Glomerular endothelial cell (primary cell): Measurements from ENCODE around the gene TADA3. TPM values are rescaled to one million over a fixed set of nuclear protein-coding genes. Genes with fewer than 3 reads are reported as not detected.

Source experiments
- DNase-seq: peaks from one replicate; pipeline ENCODE4 v3.0.0-alpha.2; 2011; ENCODE audit warnings: low read depth, low spot score; ENCODE audit errors: extremely low read depth
- total RNA-seq: library from RNA; depleted of rRNA; stranded (reverse); fragments of >200 nt; gene quantifications from 2 replicates; pipeline ENCODE4 v1.2.3, GENCODE V29; 2015

The TADA3 gene
- total RNA-seq, 1 donor from 2014 or later, result 58.9 TPM

DNA sequence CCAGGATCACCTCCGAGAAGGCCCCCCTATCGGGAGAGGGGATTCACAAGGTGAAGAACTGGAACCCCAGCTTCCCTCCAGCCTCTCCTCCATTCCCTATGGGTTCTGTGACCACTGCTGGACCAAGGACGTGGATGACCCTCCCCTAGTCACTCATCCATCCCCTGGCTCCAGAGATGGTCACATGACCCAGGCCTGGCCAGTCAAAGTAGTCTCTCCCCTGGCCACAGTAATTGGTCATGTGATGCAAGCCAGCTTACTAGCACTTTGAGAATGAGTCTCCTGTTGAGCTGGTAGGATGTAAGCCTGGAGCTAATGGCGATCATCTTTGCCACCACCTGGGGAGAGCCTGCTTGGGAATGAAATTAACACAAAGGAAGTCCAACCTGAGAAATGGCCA, 26.4 kb downstream of the TADA3 start:
- DNase-seq, result no peak

DNA sequence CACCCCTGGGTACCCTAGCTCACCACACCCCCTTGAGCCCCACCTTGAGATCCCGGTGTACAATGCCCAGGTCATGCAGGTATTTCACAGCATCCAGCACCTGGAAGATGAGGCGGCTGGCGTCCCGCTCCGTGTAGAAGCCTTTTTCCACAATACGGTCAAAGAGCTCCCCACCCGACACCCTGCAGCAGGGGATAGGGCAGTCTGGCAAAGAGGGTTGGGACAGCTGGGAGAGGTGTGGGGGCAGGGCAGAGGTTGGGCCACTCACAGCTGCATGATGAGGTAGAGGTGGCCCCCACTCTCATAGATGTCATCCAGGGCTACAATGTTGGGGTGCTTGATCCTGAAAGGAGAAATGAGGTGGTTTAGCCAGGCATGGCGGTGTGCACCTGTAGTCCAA, 29.4 kb downstream of the TADA3 start:
- DNase-seq, result no peak

DNA sequence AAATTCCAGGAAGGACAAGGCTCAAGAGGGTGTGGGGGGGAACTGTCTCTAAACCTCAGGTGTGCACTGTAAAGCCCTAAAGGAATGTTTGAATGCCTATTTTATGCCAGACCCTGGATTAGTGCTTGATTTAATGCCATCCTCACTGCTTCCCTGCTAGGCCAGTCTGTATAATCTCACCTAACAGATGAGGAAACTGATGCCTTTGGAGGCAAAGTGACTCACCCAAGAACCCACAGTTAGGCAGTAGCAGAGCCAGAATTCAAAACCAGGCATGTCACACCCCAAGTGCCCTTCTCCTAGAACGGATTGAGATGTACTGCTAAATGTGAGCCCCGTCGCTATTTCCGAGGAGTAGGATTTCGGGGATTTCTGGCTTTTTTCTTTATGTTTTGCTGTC, 30.4 kb downstream of the TADA3 start:
- DNase-seq, result no peak

DNA sequence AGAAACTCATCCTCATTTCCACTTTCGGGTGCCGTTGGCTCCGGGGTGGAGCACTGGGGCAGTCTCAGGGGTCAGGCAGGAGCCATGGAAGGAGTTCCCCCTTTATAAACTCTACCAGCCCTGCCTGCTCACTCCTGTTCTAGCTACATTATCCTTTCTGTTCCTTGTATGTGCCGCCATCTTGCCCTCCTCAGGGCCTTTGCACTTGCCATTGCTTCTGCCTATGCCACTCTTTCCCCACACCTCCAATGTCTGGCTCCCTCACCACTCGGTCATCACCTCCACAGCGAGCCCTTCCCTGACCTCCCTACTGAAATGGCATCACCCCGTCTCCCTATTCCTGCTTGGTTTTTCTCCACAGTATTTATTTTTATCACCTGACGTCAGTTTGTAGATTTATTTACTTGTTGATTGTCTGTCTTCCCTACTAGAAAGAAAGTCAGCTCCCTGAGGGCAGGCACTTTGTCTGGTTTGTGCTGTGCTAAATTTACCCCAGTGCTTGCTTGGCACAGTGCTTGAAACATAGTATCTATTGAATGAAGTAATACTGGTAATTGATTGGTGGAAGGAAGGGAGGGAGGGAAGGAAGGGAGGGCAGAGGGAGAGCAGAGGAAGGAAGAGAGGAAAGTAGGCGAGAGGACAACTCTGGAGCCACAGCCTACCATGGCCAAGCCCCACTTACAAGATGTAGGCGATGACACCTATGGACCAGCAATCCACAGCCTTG, 31.3 kb downstream of the TADA3 start:
- no peak for DNase-seq

DNA sequence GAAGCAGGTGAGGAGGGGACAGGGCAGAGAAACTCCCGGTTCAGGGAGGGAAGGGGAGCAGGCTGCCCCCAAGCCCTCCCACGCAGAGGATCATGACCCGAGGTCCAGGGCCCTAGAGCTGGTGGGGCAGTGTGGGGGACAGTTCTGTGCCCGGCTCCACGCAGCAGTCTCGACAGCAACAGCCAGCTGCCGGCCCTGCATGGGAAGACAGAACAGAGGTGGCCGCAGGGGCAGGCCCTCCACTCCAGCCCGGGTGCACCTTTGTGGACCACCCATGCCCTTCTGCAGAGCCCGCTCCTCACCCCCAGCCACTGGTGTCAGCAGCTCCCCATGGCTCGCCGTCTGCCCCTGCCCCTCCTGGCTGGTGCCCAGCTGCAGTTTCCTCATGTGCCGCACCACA, 34.8 kb downstream of the TADA3 start:
- no peak for DNase-seq

DNA sequence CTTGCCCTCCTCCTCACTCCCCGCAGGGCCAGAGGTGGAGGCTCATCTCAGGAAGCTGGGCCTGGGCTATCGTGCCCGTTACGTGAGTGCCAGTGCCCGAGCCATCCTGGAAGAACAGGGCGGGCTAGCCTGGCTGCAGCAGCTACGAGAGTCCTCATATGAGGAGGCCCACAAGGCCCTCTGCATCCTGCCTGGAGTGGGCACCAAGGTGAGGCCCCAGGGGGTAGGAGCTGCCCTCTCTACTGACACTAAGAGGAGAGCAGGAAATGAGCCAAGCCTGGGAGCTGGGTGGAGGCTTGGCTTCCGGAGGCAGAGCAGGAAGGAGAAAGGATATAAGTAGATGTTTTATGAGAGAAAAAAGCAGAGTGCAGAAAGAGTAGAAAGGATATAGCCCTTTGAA, 37.6 kb downstream of the TADA3 start:
- DNase-seq, result no peak

DNA sequence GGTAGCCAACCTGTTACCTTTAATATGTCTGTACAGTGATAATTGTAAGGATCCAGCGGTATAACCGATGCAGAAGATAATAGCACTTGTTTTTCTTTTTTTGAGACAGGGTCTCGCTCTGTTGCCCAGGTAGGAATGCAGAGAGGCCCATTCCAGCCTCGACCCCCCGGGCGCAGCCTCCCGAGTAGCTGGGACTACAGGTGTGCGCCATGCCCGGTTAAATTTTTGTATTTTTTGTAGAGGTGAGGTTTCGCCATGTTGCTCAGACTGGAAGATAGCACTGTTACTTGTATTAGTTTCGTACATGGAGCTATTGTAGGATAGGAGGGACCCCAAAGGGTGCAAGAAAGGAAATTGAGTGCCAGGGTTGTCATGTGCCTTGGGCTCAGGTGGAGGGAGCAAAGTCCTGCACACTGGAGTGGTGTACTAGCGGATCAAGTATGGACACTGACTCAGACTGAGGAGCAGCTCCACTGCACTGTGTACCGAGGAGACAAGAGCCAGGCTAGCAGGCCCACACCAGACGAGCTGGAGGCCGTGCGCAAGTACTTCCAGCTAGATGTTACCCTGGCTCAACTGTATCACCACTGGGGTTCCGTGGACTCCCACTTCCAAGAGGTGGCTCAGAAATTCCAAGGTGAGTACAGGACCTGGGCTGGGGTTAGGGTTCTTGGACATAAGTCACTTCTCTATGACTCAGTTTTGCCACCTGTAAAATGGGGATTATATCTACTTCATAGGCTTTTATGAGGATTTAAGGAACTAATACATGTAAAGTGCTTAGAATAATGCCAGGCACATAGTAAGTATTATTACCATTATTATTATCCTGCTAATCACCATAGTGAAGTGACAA, 41.5 kb downstream of the TADA3 start:
- no peak for DNase-seq

DNA sequence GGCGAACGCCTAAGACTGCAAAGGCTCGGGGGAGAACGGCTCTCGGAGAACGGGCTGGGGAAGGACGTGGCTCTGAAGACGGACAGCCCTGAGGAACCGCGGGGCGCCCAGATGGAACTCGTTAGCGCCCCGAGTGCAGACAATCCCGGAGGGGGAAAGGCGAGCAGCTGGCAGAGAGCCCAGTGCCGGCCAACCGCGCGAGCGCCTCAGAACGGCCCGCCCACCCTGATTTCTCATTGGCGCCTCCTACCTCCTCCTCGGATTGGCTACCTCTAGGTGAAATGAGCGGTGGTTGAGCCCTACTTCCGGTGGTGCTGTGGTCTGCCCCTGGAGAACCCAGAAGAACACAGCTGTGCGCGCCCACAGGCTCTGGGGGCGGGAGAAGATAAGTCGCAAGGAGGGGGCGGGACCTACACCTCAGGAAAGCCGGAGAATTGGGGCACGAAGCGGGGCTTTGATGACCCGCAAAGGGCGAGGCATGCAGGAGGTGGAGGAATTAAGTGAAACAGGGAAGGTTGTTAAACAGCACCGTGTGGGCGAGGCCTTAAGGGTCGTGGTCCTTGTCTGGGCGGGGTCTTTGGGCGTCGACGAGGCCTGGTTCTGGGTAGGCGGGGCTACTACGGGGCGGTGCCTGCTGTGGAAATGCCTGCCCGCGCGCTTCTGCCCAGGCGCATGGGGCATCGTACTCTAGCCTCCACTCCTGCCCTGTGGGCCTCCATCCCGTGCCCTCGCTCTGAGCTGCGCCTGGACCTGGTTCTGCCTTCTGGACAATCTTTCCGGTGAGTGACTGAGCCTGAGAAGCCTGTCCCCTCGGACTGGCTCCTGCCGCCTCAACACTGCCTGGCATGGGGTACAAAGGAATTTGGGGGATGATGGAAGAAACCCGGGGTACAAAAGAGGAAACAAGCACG, 42.4 kb downstream of the TADA3 start, which contains the start of gene OGG1:
TSS of gene OGG1 (plus strand) at position 308 of the 911 bp plus-strand sequence. CDS start at position 643, 335 bp downstream.
- DNase-seq, result peak; percentile 88

DNA sequence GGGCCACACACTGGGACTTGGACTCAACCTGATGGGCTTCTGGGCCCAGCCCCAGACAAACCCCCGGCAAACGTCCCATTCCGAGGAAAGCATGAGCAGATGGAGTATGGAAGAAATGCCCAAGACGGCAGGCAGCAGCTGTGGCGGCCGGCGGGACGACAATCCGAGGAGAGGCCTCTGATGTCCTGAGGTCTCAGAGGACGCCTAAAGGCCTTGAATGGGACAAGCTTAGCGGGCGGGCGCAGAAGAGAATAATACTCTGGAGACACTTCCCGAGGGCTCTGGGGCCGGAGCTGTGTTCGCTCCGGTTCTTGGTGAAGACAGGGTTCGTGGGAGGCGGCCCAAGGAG, 43.0 kb downstream of the TADA3 start:
- no peak for DNase-seq

DNA sequence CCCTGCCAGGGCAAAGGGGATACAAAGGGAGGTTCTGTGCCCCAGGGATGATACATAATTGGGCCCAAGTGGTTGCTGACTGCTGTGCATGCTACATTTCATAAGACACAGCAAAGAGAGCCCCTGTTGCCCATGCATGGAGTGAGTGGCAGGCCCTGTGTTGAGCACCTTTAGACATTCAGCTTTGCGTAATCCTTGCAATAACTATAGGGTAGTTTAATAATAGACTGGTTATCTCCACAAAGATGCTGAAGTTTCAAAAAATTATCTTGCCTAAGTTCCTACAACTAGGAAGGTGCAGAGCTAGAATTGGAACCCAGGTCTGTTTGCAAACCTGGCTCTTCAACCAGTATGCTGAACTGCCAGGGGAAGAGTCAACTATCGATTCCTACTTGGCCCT, 44.2 kb downstream of the TADA3 start:
- DNase-seq, result no peak

DNA sequence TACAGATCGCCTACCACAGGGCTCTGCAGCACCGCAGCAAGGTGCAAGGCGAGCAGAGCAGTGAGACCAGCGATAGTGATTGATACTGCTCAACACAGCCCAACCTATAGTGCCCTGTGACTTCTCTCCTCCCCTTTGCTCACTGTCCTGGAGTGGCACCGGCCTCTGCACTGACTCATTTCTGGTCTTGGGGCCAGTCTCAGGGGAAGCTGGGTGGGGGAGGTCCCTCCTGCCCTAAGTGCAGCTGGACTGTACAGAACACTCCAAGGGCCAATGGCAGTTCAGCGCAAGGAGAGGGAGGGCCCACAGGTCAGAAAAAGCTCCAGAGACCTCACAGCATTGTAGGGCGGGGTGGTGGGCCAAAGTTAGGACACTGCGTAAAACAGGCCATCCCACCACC, 45.0 kb downstream of the TADA3 start:
- DNase-seq, result no peak

DNA sequence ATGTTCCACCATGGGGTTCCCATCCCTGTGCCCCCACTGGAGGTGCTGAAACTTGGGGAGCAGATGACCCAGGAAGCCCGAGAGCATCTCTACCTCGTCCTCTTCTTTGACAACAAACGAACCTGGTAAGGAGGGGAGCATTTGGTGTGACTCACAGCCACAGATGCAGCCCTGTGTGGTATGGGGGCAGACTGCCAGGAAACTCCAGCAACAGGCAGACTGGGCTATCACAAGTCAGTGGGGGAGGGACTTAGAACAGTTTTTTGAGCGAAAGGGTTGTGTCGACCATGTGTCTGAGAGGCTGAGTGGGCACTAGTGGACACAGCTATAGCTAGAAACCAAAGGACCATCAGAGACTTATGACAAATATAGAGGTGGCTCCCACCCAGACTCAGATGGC, 45.9 kb downstream of the TADA3 start:
- DNase-seq, result no peak

DNA sequence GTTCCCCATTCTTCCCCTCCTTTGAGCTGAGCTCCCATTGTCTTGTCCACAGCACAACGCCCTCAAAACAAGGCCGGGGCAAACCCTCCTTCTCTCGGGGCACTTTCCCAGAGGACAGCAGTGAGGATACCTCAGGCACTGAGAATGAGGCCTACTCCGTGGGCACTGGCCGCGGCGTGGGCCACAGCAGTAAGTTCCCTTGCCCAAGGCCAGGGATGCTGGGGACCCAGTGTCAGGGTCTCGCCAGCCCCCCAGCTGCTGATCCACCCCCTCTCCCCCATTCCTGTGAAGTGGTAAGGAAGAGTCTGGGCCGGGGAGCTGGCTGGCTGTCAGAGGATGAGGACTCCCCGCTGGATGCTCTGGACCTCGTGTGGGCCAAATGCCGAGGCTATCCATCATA, 46.8 kb downstream of the TADA3 start:
- DNase-seq, result no peak

DNA sequence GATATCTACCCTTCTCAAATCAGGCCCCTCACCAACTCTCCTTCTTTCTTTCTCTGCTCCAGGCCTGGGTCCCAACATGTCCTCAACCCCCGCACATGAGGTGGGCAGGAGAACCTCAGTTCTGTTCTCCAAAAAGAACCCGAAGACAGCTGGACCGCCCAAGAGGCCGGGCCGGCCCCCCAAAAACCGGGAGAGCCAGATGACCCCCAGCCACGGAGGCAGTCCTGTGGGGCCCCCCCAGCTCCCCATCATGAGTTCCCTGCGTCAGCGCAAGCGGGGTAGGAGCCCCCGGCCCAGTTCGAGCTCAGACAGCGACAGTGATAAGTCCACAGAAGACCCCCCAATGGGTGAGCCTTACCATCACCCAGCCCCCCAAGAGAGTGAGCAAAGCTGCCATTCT, 48.1 kb downstream of the TADA3 start:
- DNase-seq, result no peak

DNA sequence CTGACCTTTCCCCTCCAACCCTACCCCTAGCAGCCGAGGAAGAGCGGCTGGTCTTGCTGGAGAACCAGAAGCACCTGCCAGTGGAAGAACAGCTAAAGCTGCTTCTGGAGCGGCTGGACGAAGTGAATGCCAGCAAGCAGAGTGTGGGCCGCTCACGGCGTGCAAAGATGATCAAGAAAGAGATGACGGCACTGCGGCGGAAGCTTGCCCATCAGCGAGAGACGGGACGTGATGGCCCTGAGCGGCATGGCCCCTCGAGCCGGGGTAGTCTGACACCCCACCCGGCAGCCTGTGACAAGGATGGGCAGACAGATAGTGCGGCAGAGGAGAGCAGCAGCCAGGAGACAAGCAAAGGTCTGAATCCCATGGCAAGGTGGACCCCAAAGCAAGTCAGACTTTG, 48.7 kb downstream of the TADA3 start:
- no peak for DNase-seq

DNA sequence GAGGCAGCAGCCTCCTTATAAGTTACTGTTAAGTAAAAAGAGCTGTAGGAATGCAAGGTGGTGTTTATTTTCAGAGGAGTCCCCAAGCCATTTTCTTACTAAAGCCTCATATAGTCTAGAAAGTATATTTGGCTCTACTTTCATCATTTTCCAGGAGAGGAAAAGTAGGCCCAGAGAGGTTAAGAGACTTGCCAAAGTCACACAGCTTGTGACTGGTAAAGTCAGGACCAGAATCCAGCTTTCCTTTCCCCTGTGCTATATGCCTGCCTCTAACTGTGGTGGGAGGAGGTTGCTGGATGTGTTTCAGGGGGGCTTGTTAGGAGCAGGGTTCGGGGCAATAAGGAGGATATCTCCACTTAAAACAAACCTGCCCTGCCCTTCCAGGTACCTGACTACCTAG, 49.7 kb downstream of the TADA3 start:
- DNase-seq, result no peak

DNA sequence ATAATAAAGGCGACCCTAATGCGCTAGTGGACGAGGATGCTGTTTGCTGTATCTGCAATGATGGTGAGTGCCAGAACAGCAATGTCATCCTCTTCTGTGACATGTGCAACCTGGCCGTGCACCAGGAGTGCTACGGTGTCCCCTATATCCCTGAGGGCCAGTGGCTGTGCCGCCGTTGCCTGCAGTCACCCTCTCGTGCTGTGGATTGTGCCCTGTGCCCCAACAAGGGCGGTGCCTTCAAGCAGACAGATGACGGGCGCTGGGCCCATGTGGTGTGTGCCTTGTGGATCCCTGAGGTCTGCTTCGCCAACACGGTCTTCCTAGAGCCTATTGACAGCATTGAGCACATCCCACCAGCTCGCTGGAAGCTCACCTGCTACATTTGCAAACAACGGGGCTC, 53.1 kb downstream of the TADA3 start:
- DNase-seq, result no peak

DNA sequence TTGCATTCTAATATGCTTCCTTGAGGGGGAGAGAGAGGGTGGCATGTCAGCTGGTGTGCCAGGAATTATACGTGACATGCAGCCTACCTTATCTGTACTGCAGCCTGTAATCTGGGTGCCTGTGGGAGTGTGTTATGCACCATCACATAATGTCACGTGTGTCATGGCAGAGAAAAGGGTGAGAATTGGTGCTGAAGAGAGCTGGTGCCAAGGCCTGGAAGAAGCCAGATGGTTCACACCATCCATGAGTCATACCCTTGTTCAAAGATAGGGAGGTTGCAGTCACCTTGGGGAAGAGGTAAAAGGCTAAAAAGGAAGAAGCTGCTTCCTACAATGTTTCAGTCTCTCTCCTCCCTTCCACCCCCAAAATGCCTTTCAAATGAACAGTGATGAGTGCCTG, 55.4 kb downstream of the TADA3 start:
- no peak for DNase-seq

DNA sequence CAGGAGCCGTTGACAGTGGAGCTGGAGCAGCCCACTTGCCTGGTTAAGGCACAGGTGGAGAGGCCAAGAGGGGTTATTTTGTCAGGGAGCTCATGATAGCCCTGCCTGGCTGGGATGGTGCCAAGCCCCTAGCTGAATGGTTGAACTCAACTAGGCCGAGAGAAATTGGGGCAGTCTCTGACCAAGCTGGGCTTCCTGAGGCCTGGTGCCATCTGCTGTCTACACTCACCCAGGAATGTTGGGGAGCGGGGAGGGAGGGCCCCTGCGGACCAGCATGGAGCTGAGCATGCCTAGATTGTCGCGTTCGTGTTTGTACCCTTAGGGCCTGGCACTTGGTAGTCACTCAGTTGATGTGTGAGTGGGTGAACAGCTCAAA, 59.5 kb downstream of the TADA3 start:
- no peak for DNase-seq

DNA sequence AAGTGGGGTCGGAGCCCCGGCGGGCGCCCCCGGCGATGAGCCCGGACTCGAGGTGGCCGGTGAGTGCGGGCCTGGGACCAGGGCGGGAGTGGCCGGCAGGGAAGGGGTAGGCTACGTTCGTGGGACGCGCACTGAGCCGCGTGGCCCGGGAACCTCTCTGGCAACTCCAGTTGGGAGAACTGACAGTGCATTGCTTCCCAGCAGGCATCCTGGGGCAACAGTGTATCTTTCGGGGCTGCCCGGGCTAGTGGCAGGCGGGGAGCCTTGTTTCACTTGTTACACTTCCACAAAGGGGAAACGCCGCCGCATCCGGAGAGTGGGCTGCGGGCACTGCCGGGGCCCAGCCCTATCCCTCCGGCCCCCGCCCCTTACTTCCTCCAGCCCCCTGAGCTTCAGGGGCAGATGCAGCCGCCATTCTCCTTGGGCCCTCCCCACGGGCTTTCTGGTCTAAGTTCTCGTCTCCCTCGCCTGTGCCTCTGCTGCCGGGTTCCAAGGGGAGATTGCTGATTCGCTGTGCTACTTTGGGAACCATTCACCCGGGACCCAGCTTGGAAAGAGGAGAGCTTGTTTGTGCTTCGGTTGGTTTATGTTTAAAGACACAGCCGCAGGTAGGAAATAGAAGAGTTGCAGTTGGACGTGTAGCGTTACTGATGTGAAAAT, 60.1 kb downstream of the TADA3 start:
- DNase-seq, result no peak
